CD4-positive, alpha-beta T cell treated with Interleukin-17A for 1 hour (primary cell): Measurements from ENCODE around the gene ZFHX3.

Source experiments
- DNase-seq: peaks from one replicate; pipeline ENCODE4 v3.0.0-alpha.2; 2020

The ZFHX3 gene

DNA sequence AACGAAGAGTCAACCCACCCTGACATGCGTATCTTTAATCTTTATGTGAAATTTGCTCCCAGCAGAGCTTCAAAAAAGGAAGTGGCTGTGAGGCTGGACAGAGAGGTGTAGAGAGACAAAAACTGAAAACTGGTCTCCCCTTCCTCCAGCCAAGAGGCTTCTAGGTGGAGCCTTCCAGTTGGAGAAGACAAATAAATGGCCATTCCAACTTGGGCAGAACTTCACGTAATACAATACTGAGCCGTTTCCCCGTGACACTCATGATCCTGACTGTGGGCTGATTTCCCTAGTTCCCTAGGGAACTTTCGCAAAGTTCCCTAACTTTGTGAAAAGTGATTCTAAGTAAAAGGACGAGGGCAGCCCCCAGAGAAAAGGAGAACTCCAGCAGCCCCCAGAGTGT, 78.8 kb downstream of the ZFHX3 start:
- no peak for DNase-seq

DNA sequence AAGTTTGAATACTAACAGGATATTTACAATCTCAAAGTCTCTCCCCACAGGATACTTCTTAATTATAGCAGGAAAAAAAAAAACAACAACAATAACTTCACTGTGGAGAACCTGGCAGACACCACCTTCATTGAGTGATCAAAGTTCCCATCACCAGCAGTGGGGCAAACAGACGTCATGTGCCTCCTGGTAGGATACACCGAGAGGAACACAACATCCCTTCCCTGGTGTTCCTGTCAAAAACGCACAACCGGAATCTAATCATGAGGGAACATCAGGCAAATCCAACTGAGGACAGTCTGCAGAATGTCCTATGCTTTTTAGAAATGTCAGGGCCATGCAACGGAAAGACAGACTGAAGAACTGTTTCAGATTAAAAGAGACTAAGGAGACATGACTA, 80.0 kb downstream of the ZFHX3 start:
- no peak for DNase-seq

DNA sequence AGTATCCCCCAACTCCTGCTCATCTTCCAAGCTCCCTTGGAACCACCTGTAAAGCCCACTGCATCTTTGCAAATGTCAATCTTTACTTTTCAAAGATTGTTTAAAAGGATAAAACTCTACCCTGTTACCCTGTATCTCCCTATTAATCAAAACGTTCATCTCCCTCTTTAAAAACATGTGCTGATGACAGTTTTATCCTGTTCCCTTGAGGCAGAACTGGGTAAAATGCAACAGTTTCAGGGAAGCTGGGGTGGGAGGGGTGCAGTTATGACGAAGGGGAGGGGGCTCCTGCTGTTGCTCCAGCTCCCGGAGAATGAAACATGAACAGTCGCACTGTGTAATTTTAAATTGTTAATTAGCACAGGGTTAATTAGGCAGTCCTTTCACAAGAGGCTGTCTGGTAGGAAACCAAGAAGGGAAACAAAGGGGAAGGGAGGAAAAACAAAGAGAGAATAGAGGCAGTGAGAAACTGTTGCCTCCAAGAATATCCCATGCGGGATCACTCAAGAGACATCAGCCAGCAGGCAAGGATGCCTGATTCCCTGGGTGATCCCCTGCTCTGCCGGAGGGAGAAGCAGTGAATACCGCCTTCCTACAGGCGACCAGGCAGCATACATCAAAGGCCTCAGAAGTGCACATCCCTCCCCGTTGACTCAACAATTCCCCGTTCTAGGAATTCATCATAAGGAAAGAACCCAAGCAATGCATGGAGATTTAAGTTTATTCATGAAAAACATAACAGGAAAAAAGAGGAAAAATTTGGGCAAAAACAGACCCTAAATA, 84.2 kb downstream of the ZFHX3 start:
- DNase-seq, result no peak

DNA sequence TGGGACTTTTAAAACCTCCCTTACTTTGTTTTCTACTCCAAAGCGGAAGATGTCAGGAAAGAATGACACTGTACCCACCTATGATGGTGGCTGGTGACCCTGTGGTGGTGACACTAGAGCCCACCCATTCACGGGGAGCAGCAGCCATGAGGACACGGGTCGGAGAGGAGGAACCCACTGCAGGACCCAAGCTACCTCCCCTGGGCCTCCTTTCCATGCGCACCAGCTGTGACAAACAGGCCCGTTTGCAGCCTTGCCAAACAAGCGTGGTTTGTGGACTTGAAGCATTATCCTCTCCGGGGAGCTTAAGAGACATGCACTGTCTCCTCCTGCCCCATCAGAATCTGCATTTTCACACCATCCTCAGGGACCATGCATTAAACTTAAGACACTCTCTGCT, 85.6 kb downstream of the ZFHX3 start:
- DNase-seq, result no peak

DNA sequence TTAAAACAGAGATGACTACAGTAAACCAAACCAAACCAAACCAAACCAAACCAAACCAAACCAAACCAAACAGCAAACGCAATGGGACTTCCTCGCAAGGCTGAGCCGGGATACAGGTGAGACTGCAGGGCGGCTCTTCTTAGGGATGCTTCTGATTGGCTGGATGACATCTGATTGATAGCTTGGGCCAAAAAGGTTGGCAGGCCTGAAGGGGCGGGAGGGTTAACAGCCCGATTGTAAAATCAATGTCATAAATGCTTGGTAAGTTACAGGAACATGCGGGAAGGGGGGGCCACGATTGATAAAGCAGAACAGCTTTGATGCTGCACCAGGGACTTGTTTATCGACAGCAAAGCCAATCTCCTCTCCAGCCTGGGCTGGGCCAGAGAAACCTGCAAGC, 86.1 kb downstream of the ZFHX3 start:
- no peak for DNase-seq

DNA sequence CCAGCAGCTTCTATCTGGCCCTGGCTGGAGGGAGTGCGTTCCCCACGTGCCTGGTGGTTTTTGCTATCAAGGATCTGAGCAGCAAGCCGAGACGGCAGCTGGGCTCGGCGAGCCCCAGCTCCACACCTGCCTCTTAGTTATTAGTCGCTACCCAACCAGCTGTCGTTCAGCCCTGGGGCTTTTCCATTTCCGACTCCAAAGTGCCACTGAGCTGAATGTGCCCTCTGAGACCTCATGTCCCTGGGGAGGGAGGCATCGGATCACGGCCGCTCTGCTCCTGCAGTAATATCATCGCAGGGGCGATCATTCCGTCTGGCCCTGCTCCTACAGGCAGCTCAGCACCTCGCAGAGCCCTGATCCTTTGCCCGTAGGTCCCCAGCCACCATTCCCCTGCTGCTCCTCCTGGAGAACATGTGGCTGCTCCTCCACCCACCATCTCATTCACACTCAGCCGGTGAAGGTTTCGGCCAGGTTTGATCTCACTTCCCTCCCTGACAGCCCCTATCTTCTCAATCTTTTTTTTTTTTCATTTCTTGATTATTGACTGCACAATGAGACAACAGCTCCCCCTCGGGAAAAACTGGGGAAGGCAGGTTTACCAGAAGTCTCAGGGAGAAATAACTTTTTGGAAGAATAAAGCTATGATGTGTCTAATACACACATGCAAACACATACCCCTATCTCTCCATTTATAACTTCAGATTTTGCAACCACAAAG, 86.7 kb downstream of the ZFHX3 start:
- no peak for DNase-seq

DNA sequence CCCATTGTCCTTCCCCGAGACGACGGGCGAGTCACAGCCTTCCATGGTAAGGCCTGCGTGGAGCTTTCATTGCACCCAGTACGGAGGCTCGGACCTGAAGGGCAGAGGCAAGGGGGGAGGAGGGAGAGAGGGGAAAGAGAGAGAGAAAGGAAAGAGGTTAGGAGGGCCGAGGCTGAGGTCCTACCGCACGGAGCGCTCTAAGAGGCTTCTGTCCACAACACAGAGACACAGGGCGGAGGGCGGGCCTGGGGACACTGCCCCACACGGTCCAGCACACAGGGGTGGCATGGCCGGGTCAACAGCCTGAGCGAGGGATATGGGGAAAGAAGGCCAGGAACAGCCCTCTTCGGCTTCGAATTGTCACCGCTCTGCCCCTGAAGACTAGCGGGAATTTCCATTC, 87.8 kb downstream of the ZFHX3 start:
- no peak for DNase-seq

DNA sequence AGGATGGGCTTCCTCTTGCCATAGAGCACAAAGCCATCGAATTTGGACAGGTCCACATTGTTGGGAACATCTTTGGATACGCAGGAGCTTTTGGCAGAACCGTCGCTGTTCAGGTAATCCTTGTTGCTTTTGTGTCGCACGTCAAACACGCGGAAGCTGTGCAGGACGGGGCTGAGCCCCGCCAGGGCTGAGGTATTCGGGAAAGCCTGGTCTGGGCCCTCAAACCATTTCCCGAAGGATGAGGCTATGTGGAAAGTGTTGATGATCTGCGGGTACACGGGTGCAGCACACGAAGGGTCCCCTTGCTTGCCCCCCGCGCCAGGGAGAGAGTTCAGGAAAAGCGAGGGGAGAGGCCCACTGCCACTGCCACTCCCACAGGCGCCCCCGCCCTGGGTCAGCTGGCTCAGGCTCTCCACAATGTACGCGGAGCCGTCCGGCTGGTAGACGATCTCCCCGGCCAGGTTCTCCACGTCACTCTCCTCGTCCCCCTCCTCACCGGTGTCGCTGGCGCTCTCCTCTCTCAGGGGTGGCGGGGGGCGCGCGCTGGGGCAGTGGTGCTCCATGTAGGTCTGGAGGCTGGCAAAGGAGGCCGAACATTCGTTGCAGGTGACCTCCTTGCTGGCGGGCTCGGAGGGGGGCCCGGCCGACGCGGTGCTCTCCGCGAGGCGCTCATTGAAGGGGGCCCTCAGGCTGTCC, 88.5 kb downstream of the ZFHX3 start:
- no peak for DNase-seq

DNA sequence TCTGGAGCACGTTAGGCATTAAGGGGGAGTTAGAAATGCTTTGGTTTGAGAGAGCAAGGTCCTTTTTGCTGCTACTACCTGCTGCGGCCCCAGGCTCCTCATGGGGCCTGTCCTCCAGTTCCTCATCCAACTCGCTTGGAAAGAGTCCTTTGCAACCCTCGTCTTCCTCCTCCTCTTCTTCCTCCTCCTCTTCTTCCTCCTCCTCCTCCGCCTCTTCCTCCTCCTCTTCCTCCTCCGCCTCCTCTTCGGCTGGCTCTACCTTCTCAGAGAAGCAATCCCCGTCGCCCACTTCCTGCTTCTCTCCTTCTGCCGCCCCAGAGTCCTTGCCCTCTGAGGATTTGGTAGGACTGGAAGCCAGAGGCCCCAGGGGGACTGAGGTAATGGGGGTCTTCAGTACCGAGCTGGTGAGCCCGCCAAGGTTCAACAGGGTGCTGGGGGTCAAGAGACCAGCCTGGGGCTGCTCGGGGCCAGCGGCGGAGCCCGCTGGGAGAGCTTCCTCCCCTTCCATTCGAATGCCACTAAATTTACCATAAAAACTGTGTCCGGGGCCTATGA, 89.3 kb downstream of the ZFHX3 start:
- no peak for DNase-seq

DNA sequence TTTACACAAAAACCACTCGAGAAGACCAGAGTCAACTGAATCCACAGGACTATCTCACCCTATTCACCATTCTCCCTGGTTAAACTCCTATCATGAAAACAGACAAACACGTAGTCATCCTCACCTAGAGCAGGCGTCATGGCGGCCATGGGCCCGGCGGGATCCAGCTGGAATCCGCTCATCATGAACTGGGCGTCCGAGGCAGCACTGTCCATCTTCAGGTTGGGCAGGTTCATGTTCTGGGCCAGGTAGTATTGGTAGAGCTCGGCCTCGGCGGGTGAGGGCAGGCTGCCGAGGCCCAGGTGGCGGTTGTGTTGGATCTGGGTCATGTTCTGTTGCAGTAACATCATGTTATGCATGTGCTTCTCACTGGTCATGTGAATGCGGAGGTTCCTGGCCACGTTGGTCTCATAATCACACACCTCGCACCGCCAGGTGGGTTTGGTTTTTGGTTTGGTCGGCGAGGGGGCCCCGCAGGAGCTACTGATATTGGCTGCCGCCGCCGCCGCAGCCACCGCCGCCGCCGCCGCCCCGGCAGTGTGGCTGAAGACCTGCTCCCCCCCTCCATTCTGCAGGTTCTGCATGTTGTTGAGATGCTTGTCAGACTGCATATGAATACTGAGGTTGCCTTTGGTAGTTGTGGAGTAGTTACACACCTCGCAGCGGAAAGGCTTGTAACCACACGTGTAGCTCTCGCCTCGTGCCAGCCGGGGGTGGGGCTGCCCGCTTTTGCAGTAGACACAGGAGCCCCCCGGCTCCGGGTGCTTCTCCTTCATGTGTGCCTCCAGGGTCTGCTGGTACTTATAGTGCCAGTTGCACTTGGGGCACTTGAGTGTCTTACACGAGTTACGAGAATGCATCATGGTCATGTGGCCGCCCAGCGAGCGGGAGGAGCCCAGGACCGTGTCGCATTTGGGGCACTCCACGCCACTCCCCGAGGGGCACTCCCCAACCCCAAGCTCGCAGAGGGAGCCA, 90.3 kb downstream of the ZFHX3 start:
- no peak for DNase-seq

DNA sequence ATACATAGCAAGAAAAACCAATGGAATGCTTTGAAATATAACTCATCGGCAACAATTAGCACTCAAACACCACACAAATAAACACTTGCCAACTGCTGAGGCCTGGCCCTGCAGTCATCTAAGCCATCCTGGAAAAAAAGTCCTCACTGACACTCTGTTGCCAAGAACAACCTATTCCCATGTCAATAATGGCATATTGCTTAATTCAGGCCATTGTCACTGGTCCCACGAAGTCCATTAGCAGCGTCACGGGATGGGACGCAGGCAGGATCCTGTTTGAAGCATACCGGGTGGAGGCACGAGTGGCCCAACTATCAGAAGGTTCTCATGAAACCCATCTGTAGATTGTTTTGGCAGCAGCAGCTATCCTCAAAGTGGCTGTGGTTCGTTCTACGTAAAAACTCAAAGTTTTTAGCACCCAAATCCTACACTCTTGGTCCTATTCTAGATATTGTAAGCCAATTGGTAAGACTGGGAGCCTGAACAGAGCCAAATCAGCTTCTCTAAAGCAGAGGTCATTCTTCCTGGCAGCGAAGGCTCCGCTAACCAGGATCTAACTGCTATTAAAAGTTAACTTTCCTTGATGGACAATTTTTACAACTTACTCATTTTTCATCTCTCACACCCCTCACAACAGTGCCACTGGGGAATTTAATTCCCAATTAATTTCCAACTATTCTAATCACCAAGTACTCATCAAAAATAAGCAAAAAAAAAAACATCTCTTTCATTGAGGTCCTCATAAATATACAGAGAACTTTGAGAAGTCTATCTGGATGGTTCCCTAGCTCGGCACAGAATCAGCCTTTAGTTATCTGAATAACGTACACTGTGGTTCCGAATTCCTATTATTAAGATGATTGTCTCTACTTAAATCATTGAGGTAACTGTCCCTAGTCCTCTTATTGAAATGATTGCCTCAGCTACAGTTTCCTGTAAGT, 91.5 kb downstream of the ZFHX3 start:
- no peak for DNase-seq

DNA sequence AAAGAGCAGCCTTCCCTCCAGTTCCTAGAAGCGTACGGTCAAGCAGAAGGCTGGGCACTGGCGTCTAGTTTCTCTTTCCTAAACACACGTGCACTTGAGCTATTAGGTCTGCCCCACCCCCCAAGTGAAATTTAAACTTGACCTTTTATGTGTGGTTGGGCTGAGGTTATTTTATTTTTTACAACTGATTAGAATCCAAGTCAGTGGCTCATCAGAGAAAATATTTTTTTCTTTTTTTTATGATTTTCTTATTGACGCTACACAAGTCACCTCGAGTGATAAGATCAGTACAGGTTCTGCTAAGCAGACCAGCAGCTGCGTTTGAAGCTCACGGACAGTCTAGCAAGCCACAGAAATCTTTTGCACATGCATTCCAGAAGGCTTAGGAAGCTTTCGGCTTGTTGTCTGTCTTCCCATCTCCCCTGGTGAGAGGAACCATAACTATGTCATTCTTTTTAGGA, 95.1 kb downstream of the ZFHX3 start:
- DNase-seq, result no peak

DNA sequence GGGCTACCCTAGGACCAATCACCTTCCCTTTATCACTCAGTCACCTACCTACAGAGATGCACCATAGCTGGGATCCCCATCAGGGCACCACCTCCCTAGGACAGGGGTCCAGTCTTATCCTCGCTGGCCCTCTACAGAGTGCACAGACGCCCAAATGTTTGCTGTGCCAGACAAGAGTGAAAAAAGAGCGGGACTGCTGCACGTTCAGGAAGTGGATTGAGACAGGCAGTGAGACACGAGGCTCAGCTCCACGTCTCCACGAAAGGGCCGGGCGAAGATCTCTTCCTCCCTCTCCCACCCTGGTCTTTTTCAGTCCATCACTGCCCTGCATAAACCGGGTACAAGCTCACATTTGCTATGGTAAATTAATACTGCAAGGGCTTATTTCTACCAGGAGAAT, 95.5 kb downstream of the ZFHX3 start:
- no peak for DNase-seq

DNA sequence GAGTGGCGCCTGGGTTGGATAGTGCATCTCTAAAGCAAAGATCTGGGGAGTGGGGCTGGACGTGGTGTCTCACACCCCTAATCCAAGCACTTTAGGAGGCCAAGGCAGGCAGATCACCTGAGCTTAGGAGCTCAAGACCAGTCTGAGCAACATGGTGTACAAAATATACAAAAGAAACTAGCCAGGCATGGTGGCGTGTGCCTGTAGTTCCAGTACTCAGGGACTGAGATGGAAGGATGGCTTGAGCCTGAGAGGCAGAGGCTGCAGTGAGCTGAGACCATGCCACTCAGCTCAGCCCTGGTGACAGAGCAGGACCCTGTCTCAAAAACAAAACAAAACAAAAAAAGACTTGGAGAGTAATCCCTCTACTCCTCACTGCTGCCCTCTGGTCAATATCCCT, 96.0 kb downstream of the ZFHX3 start:
- no peak for DNase-seq

DNA sequence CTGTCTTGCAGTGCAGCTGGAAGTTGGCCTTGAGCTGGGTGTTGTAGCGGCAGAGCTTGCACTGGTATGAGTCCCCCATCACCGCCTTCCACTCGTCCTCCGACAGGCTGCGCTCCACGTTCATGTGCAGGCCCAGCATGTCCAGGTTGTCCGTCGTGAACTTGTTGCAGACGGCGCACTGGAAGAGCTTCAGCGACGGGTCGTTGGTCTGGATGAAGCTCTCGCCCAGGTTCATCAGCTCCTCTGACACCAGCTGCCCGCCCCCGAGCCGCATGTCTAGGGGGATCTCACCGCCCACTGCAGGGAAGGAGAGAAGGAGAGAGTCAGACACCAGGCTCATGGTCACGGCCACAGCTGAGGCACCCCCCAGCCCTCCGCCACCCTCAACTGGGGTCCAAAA, 97.3 kb downstream of the ZFHX3 start:
- DNase-seq, result no peak

DNA sequence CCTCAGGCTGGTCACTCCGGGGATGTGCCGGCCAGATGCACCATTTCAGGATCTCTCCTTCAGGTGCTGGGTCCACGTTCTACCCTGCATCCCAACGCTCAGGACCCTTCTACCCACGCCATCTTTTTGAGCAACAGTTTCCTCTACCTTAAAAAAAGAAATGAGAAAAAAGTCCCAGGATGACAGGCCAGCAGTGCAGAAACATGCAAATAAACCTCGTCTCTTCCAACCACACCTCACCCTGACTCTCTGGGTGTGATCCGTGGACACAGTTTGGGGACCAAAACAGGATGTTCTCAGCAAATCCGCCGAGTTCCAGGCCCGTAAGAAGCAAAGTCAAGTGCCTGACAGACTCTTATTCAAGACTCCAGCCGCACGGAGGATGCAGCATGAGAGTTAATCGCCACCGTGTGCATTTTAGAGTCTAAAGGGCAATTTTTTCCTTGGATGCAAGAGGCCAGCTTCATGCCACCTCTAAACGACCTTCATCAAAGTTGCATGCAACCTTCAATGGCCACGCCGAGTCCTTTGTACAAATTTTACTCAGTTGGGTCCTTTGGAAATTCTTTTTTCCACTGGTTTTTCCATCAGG, 99.6 kb downstream of the ZFHX3 start:
- no peak for DNase-seq

DNA sequence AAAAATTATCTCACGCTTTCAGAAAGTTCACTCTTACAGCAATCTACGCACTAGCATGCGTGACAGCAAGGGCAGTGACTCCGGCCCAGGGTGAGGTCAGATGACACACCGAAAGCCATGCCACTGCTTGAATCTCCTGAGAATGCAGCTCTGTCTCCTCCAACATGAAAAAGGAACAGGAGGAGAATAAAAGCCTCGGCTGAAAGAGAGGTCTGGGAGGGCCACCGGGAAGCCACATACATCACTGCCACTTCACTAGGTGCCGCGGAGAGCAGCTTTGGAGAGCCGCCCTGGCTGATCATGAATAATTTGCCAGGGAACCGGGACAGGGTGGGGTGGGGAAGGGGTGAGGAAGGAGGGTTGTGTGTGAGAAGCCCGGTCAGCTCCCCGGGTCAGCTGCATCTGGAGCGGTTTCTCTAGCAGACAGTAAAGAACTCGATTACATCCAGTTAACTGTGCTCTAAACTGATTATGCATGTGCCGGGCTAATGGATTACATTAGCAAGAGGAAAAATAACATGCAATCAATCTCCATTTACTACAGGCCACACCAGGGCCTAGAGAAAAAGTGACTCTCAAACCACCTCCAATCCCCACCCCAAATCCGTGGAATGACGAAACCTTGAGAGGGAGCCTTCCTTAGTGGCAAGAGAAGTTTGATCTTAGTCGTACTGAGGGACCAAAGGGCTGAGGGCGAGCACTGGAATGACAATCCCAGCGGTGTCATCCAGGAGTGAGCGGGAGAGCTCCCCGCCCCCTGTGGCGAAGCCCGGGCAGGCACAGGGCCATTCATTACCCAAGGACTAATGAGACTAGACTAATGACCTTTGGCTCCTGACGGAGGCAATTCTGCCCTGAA, 100.3 kb downstream of the ZFHX3 start:
- no peak for DNase-seq

DNA sequence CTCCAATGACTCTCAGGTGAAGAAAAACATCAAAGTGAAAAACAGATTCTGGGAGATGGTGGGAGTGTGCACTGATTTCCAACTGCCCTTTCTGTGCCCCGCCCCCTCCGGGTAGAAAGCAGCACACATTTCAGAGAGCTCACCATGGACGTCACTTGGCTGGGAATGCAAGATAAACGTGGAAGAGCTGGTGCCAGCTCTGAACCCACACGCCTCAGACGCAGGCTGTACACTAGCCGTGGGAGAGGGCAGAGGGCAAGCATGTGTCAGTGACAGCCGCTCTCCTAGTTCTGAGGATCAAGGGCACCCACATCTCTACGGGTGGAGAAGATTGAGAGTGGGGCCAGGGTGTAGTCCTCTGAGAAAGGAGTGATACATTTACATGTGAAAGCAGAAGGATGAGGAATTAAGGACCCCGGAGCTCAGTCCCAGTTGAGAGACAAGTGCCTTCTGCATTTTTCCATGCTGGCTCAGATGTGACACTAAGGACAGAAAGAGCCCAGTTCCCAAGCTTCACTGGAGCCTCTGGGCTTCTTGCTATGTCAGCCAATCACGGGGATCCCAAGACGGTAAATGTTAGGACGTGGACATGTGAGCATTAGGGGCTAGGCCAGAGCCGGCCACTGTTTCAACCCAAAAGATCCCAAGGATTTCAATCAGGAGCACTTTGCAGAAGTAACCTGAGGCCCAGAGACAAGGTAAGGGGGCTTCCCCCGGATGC, 101.3 kb downstream of the ZFHX3 start:
- no peak for DNase-seq

DNA sequence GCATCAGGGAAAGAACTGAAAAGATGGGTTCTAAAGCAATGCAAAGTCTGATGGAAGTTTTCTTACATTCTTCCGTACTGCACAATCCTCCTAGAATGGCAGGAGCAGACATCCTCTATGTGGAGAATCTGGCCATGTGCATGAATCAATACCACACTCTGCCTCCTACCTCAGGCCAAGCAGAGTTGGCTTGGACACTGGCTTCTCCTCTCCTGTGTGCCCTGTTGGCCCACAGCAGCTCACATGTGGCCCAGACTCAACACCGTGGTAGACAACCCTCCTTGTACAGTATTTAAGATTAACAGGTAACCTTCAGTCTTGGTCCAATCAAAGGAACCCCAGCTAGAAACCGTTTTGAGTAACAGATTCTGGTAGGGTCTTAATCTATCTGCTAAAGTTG, 101.9 kb downstream of the ZFHX3 start:
- no peak for DNase-seq
